NCI-H460 (cell line): ENCODE measurements around the gene P4HTM. TPM values are rescaled to one million over a fixed set of nuclear protein-coding genes. Genes with fewer than 3 reads are reported as not detected.

Experiments used
- DNase-seq: peaks from one replicate; pipeline ENCODE4 v3.0.0-alpha.2; 2016; ENCODE audit warnings: low read depth; ENCODE audit errors: extremely low read depth
- polyA plus RNA-seq: library from polyadenylated mRNA; depleted of rRNA; stranded (reverse); fragments of >200 nt; gene quantifications from 2 replicates; pipeline ENCODE4 v1.2.3, GENCODE V29; 2014; cell fraction: nucleus; rRNA removed
- total RNA-seq: library from RNA; depleted of rRNA; stranded (reverse); fragments of >200 nt; shearing (Covaris generic); gene quantifications from 2 replicates; pipeline ENCODE4 v1.2.3, GENCODE V29; 2014; rRNA removed

The P4HTM gene, protein sequence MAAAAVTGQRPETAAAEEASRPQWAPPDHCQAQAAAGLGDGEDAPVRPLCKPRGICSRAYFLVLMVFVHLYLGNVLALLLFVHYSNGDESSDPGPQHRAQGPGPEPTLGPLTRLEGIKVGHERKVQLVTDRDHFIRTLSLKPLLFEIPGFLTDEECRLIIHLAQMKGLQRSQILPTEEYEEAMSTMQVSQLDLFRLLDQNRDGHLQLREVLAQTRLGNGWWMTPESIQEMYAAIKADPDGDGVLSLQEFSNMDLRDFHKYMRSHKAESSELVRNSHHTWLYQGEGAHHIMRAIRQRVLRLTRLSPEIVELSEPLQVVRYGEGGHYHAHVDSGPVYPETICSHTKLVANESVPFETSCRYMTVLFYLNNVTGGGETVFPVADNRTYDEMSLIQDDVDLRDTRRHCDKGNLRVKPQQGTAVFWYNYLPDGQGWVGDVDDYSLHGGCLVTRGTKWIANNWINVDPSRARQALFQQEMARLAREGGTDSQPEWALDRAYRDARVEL
- total RNA-seq: 43.0 and 45.8 TPM in 2 replicates
- polyA plus RNA-seq: 119 and 126 TPM in 2 replicates

DNA sequence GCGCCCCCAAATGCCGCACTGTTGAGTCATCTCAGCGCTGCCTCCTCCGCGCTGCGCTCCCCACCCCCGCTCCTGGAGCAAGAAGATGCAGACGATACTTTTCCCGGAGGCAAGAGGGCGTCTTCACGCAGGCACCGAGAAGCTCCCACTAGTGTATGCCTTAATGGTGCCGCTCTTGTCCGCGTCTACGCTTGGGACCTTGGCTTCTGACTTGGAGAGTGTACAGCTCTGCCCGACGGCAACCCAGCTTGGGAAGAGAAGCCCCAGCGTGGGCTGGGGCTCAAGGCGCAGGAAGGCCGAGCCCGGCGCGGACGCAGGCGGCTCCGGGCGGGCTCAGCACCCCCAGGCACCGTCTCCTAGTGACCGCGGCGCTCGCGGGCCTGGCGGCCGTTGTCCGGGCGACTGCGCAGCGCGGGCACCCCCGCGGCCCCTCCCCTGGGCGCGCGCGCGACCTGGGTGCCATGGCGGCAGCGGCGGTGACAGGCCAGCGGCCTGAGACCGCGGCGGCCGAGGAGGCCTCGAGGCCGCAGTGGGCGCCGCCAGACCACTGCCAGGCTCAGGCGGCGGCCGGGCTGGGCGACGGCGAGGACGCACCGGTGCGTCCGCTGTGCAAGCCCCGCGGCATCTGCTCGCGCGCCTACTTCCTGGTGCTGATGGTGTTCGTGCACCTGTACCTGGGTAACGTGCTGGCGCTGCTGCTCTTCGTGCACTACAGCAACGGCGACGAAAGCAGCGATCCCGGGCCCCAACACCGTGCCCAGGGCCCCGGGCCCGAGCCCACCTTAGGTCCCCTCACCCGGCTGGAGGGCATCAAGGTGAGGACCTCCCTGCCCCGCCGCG is at the start of gene P4HTM:
TSS of gene P4HTM (plus strand) at position 446 of the 840 bp plus-strand sequence. CDS start at position 462, 16 bp downstream.
- peak; percentile 72 for DNase-seq

DNA sequence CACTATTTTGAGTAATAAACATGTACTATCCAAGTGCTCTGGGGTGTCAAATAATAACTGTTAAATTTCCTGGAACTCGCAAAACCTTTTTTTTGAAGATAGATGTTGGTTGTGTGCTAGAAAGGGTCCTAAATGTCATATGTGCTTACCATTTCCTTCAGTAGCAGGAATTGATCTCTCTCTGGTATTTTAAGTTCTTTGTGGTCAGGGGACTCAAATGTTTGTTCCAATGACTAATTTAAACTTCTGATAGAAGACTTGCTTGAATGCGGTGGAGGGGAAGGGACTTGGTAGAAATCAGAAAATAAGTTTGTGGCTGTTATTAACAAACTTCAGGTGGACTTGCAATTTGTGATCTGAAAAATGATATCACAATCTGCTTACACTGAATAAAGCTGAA is 44.6 kb upstream of the P4HTM start:
- DNase-seq: no peak

DNA sequence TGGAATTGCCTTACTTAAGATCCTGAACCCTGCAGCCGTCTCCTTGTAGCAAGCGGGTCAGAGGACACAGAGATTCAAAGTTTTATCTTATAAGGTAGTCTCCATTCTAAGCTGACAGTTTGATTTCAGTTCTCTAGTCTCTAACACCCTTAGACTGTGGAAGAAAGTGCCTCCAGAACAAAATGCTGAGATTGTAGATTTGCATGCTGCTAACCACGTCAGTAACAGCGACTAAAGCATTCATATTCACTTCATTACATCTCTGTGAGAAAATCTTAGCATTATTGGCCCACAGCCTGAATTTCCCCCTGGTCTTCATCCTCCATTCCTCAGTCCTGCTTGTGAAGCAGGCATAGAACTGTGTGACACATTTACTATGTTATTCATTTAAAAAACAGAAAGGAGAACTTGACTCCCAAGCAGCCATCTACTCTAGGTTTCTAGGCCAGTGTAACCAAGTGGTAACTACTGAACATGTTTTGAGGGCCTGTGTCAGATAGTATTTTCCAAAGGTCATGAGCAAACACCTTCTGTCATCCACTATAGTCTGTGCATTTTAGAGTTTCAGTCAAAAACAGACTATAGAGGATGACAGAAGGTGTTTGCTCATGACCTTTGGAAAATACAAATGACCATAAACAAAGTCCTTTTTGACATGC is 44.0 kb upstream of the P4HTM start:
- DNase-seq: no peak

DNA sequence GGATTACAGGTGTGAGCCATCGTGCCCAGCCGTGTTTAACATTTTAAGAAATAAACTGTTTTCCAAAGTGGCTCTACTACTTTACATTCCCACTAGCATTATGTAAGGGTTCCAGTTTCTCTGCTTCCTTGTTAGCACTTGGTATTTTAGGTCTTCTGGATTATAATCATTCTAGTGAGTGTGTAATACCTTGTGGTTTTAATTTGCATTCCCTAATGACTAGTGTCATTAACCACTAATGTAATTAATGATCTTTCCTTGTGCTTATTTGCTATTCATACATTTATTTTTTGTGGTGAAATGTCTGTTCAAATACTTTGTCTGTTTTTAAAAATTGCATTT is 40.7 kb upstream of the P4HTM start:
- no peak for DNase-seq

DNA sequence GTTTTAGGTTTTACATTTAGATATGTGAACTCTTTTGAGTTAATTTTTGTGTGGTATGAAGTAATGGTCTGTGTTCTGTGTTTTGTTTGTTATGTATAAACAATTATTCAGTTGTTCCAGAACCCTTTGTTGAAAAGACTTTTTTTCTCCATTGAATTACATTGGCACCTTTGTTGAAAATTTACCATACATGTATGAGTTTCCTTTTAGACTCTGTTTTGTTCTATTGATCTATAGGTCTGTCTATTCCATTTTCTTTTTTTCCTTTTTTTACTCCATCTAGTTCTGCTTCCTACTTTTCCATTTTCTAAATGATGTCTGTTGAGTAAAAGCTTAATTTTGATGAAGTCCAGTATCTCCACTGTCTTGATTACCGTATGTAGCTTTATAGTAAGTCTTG is 40.0 kb upstream of the P4HTM start:
- no peak for DNase-seq

DNA sequence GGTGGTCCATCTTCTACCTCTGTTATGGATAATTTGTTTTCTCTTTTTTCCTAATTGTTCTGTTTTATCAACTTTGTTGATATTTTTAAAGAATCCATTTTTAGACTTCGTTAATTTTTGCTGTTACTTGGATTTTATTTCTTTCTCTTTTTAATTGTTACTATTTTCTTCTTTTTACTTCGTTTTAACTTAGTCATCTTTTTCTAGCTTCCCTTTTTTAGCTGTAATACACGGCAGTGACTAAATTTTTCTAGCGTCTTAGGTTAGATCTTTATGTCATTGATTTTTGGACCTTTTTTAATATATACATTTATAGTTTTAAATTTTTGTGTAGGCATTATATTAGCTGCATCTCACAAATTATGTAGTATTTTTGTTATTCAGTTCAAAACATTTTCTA is 38.3 kb upstream of the P4HTM start:
- DNase-seq: no peak

DNA sequence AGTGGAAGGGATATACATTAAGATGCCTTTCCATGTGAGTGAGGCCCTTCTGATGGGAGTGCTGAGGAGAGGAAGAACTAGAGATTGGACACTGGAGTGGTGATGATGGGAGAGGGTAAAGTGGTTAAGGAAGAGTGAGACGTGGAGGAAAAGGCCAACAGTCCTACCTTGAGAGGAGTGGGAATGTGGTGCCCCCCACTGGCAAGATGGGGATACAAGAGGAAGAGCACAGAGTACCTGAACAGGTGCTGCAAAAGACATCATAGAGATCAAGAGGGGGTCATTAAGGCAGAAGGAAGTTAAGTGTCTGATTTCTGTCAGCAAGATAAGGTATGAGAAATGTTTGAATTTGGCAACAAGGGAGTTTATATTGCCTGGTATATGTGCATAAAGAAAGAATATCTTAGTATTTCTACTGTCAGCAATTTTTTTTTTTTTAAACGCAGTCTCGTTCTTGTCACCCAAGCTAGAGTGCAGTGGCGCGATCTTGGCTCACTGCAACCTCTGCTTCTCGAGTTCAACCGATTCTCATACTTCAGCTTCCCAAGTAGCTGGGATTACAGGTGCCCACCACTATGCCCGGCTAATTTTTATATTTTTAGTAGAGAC is 37.4 kb upstream of the P4HTM start:
- no peak for DNase-seq

DNA sequence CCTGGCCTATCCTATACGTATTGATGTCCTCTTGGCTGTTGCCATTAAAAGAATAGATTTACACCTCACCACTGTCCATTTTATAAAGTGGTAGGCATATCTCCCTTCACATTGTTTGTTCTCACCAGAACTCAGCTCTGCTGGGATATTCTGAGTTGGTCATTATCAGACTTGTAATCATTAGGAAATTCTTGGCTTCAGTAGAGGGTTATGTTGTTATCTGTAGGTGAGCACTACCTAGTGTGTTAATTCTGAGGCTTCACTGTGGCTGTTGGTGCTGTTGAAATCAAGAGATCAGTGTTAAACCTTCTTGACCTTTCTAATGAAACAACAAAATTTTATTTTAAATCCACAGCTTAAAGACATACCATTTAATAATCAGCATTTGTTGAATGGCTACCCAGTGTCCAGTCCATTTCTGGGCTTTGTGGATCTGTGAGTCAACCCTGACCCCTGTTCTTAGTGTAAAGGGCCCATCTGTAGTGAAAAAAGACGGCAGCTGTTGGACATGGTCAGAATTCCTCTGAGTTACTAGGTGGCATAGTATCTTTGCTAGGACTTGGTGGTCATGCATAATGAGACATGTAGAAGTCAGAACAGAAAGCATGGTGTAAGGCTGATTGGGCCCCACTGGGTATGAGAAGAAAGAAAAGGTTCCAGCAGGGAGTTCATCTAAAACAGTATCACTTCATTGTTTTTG is 32.9 kb upstream of the P4HTM start:
- no peak for DNase-seq

DNA sequence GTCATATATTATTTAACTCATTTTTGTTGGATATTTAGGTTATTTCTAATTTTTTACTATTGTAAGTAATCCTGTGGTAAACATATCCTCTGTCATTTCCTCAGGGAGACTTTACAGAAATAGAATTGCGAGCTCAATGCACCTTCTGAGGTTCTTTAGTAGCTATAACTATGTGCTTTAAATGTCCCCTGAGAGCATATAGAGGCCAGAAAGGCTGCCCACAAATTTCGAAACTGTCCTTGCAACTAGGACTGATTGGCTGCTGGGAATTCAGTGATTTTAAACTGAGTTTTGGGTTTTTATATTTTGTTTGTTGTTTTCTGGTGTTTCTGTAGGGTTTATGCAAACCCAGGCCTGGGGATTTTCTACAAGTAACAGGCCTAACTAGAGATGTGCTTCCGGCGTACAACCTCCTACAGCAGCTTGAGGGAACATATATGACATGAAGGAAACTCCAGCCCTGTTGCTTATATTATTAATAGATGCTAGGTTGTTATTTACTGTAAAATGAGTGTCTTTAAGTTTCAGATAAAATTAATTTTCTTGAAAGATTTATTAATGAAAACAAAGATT is 29.1 kb upstream of the P4HTM start:
- DNase-seq: no peak

DNA sequence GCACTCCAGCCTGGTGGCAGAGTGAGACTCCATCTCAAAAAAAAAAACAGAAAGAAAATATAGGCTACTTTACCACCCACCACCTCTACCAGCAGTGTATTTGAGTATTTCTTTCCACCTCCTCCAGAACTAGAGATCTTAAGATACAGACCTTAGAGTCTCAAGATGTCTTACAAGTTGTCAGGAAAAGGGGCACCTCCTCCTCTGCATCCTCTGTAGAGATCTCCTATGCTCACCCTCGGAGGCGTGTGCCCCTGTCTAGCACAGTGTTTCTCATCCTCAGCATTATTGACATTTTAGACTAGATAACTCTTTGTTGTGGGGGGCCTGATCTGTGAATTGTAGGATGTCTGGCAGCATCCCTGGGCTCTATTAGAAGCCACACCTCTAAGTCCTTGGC is 27.7 kb upstream of the P4HTM start:
- no peak for DNase-seq

DNA sequence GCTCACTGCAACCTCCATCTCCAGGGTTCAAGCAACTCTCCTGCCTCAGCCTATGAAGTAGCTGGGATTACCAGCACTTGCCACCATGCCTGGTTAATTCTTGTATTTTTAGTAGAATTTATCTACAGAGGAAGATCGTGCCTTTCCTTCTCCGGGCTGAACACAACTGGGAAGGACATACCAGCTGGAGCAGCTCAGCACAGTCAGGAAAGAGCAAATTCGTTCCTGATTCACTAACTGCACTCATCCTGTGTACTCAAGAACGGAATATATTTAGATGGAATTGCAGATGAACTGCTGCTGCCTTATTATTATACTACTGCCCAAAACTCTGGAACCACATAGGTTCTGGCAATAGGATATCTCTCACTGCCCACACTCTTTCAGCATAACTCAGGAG is 27.1 kb upstream of the P4HTM start:
- DNase-seq: no peak

DNA sequence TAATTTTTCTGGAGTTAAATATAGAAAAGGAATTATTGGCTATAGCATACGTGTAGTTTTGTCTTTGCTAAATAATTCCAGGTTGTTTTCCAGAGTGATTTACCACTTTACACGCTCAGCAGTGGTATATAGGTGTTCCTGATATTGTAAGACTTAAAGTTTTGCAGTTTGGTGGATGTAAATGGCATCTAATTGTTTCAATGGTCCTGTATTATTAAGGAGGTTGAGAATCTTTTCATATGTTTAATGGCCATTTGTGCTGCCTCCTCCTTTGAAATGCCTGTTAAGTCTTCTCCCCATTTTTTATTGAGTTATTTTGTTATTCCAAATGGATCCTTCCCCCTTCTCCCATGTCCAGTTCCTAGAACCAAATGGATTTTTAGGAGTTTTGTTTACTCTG is 26.4 kb upstream of the P4HTM start:
- no peak for DNase-seq

DNA sequence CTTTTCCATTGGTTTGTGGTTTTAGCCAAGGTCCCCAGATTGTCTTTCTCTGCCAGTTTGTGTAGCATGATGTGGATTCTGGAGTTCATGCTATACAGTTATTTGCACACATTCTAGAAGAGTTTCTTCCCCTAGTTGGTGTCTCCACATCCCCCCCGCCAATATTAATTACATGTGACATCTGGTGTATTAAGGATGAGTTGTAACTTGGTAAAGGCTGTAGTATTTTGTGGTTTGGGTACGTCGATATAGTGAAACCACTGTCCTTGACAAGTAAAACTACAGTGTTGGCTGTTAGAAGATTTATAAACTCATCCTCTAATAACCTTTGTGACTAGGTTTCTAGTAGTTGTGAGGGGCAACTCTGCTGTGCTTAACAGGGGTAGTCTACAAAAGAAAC is 23.7 kb upstream of the P4HTM start:
- DNase-seq: no peak

DNA sequence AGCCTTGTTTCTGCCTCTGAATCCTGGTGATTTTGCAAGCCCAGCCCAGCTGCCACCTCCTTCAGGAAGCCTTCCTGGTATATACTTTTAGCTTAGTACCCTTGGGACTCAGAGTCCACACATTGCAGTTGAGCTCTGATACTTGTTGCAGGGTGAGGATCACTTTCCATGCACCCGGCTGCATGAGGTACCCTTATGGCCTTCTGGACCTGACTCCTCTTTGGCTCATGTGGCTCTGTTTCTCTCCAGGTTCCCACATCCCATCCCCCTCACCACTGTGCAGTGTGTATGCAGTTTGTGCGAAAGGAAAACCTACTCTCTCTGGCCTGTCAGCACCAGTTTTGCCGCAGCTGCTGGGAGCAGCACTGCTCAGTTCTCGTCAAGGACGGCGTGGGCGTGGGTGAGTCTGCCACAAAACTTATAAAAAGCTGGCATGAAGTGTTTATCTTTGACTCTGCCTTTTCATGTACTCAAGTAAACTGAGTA is 23.1 kb upstream of the P4HTM start:
- DNase-seq: no peak

DNA sequence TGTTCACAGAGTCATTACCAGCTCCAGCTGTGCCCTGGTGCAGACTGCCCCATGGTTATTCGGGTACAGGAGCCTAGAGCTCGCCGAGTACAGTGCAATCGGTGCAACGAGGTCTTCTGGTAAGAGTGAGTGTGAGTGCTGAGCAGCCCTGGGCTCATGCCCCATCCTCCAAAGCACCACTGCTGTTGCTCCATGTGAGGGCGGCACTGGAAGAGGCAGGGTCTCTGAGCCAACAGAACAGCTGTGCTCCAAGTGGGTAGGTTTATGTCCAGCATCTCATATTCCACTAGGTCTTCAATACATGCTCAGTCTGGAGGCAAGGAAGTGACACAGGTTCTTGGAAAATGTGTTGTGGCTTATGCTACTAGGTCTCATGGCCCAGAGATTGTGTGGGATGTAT is 19.5 kb upstream of the P4HTM start:
- no peak for DNase-seq

DNA sequence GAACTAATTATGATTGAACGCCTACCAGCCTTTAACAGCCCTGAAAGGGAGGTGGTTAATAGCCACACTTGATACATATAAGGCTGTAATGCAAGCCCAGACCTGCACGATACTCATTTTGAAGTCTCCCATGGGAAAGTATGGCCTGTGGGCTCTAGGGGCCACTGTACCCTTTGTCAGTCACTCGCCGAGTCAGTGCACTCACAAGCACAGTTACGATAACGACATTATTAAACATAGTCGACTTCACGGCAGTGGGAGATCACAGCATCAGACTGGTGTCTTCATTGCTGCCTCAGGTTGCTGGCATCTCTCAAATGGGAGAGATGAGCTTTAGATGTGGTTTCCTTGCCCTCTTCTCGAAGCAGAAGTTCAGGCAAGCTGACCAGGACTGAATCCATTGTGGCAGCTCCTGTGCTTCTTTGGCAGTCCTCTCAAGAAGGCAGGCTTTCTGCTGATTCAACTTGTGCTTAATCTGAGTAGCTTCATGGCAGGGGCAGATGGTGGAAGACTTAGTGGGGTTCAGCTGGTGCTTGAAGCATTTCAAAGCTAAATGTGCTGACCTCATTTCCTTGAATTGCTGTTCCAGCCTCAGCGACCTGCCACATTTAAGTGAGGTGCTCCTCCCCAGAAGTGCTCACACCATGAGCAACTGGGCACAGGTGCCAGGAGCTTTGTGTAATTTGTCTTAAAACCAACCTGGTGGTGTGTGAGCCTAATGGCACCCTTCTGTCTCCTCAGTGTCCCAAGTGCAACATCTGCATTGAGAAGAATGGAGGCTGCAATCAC is 15.8 kb upstream of the P4HTM start:
- DNase-seq: no peak

DNA sequence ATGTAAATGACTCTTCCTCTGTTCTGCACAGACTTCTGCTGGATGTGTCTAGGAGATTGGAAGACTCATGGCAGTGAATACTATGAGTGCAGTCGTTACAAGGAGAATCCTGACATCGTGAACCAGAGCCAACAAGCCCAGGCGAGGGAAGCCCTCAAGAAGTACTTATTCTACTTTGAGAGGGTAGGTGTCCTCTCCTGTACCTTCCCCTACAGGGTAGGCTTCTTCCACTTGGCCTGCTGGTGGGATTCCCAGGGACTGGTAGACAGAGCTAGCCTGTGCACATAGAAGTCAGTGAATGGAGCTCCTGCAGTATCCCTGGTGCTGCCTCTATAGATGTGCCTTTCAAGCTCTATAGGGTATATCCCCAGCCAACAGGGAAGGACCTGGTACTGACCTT is 10.6 kb upstream of the P4HTM start:
- no peak for DNase-seq

DNA sequence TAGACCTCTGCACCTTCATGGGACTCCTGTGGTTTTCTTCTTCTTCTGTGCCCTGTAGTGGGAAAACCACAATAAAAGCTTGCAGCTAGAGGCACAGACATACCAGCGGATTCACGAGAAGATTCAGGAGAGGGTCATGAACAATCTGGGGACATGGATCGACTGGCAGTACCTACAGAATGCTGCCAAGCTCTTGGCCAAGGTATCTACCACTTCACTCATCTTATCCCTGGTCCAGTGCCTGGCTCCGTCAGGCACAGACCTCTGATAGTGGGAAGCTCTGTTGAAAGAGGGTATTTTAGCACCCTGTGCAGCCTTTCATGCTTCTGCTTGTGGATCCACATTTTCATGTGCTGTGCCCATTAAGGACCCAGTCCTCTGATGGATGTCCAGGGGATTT is 9.7 kb upstream of the P4HTM start:
- DNase-seq: no peak

DNA sequence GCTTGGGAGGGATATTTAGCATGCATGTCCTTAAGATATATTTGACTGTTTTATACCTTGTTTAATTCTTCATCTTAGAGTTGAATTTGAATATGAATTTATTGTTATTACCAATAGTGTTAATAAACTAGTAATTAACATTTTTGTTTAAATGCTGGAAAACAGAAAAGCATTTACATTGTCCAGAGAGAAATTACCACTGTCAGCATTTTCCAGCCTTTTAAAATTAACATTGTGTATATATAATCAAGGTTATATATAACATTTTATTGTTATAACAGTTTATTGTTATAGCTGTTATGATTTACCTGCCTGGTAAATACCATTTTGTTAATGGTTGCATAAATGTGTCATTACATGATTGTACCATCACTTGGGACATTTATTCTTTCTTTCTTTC is 8.0 kb upstream of the P4HTM start:
- DNase-seq: no peak
